Measurements from ENCODE around the gene LCT. TPM values are rescaled to one million over a fixed set of nuclear protein-coding genes. Genes with fewer than 3 reads are reported as not detected.
A peak's percentile ranks its signal among the peaks of the same experiment; 100 is the strongest.

Gene LCT
- total and polyA plus RNA-seq, 2 of the 13 experiments (the other 11 are each of a cell fraction or from before 2014, with no cell fraction given): not detected

GRCh38 chr2:135741395-135742324 lies 95.3 kb downstream of the LCT start, which contains the start of gene UBXN4 (continued):
- TF ChIP-seq ZNF687 (CRISPR knock-in tag; IDR thresholded peaks at IDR 0.05): peak; percentile 94
- no peak for TF ChIP-seq SNRNP70 (IDR thresholded peaks at IDR 0.05; ENCODE audit: low read depth, low read length)
- TF ChIP-seq RCOR2 (CRISPR knock-in tag; IDR thresholded peaks at IDR 0.05): peak; percentile 34; the same call in 1 of the 2 replicates
- peak; percentile 98 for TF ChIP-seq ADNP (CRISPR knock-in tag; IDR thresholded peaks at IDR 0.05)
- TF ChIP-seq ZNF724P (CRISPR knock-in tag; IDR thresholded peaks at IDR 0.05; ENCODE audit: borderline replicate concordance): peak; percentile 88; the same call in 1 of the 2 replicates
- peak; percentile 95; the same call in 1 of the 2 replicates for TF ChIP-seq NFKB2 (CRISPR knock-in tag; IDR thresholded peaks at IDR 0.05; ENCODE audit: borderline replicate concordance)
- TF ChIP-seq ASH2L (IDR thresholded peaks at IDR 0.05; ENCODE audit: insufficient read length, low read depth, low read length): peak; percentile 96
- peak; percentile 90 for TF ChIP-seq TFDP2 (CRISPR knock-in tag; IDR thresholded peaks at IDR 0.05)
- TF ChIP-seq TRAFD1 (CRISPR knock-in tag; IDR thresholded peaks at IDR 0.05; ENCODE audit: borderline replicate concordance): peak; percentile 43; the same call in 1 of the 2 replicates
- TF ChIP-seq BHLHE40 (IDR thresholded peaks at IDR 0.05; ENCODE audit: low read length): peak; percentile 46; the same call in 1 of the 2 replicates
- peak; percentile 43 for TF ChIP-seq CEBPG (CRISPR knock-in tag; IDR thresholded peaks at IDR 0.05)
- no peak for TF ChIP-seq ZNF3 (CRISPR knock-in tag; IDR thresholded peaks at IDR 0.05)
- TF ChIP-seq ZNF891 (CRISPR knock-in tag; IDR thresholded peaks at IDR 0.05): peak; percentile 81; the same call in 1 of the 2 replicates
- TF ChIP-seq TBP (CRISPR knock-in tag; IDR thresholded peaks at IDR 0.05): peak; percentile 79; the same call in 1 of the 2 replicates
- peak; percentile 74 for TF ChIP-seq SUZ12 (IDR thresholded peaks at IDR 0.05; ENCODE audit: low read depth, low read length)
- no peak for TF ChIP-seq MATR3 (CRISPR knock-in tag; IDR thresholded peaks at IDR 0.05)
- peak; percentile 35; the same call in 1 of the 2 replicates for TF ChIP-seq ZNF205 (CRISPR knock-in tag; IDR thresholded peaks at IDR 0.05)
- TF ChIP-seq ZSCAN5A (CRISPR knock-in tag; IDR thresholded peaks at IDR 0.05; ENCODE audit: borderline replicate concordance): no peak; the same call in 1 of the 2 replicates
- TF ChIP-seq GABPB1 (CRISPR knock-in tag; IDR thresholded peaks at IDR 0.05): peak; percentile 87

Measured in HepG2 (cell line).